Ovary (tissue), 3 donors: Measurements from ENCODE around the gene INPP4A.

Experiments
- CTCF ChIP-seq, 3 donors: fragments of 450-650 bp in 2 of 3; fragments of 200-600 bp in 1 of 3; IDR thresholded peaks; one replicate each; pipeline versions ENCODE4 v1.5.1 to v1.8.0; 2016 to 2022; ENCODE audit warnings: antibody characterized with exemption in 3 of 3, mild to moderate bottlenecking in 1 of 3
- POLR2A ChIP-seq: fragments of 450-650 bp; IDR thresholded peaks from one replicate; pipeline ENCODE4 v1.6.1; 2017; ENCODE audit warnings: antibody characterized with exemption, mild to moderate bottlenecking, moderate library complexity
- donor health status: DM: no; HTN: no; CAD: no.

DNA sequence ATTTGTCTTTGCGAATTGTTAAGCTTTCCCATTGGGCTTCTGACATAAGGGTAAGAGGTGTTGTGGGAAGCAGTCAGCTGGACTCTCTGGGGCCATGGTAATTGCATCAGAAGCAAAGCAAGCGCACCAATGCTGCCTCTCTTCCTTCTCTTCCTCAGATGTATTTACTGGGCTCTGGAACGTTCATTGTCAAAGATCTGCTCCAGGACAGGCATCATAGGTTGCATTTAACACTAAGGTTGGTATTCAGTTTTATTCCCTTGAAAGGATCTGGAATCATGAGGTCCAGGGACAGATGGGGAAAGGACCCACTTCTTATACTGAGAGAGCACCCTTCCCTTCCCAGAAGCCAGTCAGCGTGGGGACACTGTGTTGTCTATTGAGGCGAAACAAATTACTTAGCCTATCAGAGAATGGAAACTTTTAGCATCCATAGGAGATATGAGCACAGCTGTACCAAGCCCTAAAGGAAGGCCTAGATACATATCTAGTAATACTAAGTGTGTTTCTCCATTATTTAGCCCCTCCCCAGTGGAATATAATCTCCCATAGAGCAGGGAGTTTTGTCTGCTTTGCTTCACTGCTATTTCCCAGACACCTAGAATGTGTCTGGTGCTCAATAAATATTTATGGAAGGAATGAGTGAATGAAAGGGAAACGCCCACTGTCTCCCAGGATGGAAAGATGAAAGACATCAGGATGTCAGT, 91.5 kb downstream of the INPP4A start:
- TF ChIP-seq POLR2A (no peak), CTCF (IDR thresholded peaks at IDR 0.05) (no peak)
